GM12864 (cell line): Measurements from ENCODE around the gene NRTN.

Experiments used
- DNase-seq: peaks from one replicate; pipeline ENCODE4 v3.0.0-alpha.2; 2011; ENCODE audit warnings: low read depth
- H3K4me3 ChIP-seq: 2 replicates; pipeline ENCODE4 v1.5.1; 2011; ENCODE audit warnings: mild to moderate bottlenecking, low read depth, low read length, control low read depth
- TF ChIP-seq, protein P1 (sequence below): IDR thresholded peaks from 2 replicates; pipeline ENCODE4 v1.5.1; 2011; ENCODE audit warnings: low read depth, mild to moderate bottlenecking, moderate library complexity, low read length, control low read depth, inconsistent platforms; ENCODE audit errors: missing control alignments

The NRTN gene, protein sequence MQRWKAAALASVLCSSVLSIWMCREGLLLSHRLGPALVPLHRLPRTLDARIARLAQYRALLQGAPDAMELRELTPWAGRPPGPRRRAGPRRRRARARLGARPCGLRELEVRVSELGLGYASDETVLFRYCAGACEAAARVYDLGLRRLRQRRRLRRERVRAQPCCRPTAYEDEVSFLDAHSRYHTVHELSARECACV

DNA sequence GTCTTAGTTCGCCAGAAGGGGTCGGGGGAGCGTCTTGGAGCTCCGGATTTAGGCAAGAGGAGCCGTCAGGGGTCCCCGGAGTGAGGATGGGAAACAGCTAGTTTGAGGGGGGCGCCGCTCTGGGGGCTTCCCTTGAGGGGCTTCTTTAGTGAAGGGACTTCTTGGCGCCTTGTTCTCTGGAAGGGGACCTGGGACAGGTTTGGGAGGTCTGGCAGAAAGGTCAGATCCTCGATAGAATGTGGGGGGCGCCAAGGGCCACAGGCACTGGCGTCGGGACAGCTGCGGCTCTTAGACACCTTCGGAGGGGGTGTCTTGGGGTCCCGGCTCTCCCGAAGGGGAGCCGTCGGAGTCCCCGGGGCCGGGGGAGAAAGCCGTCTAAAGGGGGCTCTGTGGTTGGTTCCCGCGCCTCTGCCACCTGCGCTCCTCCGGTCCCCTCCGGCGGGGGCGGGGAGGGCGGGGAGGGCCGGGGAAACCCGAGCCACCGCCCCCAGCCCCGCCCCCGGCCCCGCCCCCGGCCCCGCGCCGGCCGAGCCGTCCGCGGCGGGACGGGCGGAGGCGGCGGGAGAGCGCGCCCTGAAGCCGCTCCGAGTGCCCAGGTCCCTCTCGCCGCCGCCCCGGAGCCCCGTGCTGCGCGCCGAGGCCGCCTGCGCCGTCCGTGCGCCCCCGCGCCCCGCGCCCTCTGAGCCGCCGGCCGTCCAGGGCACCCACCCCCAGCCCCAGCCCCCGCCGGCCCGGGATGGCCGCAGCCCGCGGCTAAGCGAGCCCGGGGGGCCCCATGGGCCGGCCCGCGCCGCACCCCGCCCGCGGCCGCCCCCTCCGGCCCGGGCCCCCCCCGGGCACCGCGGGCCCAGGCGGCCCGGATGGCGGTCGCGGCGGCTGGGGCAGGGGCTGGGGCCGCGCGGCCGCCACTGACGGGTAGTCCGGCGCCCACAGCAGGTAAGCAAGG, at the start of gene NRTN:
Gene NRTN, plus strand, starts transcription at position 552 of the 946 bp plus-strand sequence. CDS start 19,099 bp downstream, outside the sequence.
- DNase-seq = no peak
- H3K4me3 ChIP-seq = no peak within 1 kb of the TSS
- TF ChIP-seq, protein P1, sequence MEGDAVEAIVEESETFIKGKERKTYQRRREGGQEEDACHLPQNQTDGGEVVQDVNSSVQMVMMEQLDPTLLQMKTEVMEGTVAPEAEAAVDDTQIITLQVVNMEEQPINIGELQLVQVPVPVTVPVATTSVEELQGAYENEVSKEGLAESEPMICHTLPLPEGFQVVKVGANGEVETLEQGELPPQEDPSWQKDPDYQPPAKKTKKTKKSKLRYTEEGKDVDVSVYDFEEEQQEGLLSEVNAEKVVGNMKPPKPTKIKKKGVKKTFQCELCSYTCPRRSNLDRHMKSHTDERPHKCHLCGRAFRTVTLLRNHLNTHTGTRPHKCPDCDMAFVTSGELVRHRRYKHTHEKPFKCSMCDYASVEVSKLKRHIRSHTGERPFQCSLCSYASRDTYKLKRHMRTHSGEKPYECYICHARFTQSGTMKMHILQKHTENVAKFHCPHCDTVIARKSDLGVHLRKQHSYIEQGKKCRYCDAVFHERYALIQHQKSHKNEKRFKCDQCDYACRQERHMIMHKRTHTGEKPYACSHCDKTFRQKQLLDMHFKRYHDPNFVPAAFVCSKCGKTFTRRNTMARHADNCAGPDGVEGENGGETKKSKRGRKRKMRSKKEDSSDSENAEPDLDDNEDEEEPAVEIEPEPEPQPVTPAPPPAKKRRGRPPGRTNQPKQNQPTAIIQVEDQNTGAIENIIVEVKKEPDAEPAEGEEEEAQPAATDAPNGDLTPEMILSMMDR = no peak

DNA sequence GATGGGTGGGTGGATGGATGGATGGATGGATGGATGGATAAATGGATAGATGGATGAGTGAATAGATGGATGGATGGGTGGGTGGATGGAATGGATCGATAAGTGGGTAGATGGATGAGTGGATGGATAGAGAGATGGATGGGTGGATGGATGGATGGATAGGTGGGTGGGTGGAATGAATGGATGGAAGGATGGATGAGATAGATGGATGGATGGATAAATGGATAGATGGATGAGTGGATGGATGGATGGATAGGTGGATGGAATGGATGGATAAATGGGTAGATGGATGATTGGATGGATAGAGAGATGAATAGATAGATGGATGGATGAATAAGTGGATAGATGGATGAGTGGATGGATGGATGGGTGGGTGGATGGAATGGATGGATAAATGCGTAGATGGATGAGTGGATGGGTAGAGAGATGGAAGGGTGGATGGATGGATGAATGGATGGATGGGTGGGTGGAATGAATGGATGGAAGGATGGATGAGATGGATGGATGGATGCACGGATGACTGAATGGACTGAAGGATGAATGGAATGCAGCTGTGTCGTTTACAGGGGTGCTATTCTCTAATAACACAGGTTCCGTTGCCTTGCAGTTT, 42.2 kb upstream of the NRTN start:
- TF ChIP-seq, protein P1 = no peak
- DNase-seq = no peak
- no peak overlapping the region for H3K4me3 ChIP-seq

DNA sequence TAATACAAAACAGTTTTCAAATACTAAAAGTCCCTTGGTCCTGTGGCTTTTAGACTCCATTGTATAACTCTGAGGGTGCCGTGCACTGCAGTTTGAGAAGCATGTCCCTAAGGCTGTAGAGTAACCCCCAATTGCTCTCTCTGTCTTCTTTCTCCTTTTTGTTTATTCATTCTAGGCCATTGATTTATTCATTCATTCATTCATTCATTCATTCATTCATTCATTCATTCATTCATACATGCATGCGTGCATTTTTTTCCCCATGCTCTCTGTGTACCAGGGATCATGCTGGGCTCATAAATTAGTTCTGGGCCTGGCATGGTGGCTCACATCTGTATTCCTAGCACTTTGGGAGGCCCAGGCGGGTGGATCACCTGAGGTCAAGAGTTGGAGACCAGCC, 39.6 kb upstream of the NRTN start:
- H3K4me3 ChIP-seq = no peak overlapping the region
- TF ChIP-seq, protein P1 = no peak
- DNase-seq = no peak

DNA sequence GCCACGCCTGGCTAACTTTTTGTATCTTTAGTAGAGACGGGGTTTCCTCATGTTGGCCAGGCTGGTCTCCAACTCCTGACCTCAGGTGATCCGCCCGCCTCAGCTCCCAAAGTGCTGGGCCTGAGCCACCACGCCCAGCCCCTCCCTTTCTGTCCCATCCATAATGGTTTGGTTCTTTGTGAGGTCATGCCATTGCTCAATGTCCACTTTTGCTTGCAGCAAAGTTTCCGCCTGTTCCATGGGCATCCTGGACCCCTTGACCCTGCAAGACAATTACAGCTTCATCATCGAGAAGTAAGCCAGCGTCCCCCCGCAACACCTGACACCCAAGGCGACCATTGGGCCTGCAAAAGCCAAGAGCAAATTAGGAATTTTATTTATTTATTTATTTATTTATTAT, 36.9 kb upstream of the NRTN start:
- no peak overlapping the region for H3K4me3 ChIP-seq
- TF ChIP-seq, protein P1 = no peak
- DNase-seq = no peak

DNA sequence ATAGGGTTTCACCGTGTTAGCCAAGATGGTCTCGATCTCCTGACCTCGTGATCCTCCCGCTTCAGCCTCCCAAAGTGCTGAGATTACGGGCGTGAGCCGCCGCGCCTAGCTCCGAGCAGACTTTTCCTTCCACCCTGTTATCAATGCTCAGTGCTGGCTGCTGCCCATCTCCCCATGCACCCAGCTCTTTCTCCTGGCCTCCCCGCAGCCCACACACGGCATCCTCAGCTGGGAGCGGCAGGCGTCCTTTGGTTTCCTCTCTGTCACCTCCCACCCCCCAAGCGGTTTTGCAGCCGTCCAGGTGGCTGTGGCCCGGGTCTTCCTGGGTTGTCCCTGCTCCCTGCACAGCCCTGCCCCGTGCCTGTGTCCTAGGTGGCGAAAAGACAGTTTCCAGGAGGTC, 32.5 kb upstream of the NRTN start:
- DNase-seq = no peak
- TF ChIP-seq, protein P1 = no peak
- no peak overlapping the region for H3K4me3 ChIP-seq

DNA sequence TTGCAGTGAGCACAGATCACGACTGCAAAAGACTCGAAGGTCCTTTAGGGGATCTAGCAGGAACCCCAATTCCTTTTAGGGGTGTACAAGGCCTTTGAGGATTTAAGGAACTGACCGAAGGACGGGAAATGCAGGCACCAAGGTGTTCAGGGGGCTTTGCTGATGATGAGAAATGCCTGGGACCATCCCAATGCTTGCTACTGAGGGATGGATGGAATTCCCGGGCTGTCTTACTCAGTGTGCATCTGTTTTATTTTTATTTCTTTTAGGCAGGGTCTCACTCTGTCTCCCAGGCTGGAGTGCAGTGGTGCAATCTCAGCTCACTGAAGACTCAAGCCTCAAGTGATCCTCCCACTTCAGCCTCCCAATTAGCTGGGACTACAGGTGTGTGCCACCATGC, 31.6 kb upstream of the NRTN start:
- no peak for DNase-seq
- TF ChIP-seq, protein P1 = no peak
- no peak overlapping the region for H3K4me3 ChIP-seq
